ENCODE measurements around the gene AJM1. TPM values are rescaled to one million over a fixed set of nuclear protein-coding genes. Genes with fewer than 3 reads are reported as not detected.
"Not testable (repeated sequence)": the region's sequence is repeated elsewhere in the genome, so short reads cannot be mapped to it uniquely, and the experiment has no call there.

AJM1 gene
- total RNA-seq, 6 experiments from 2014 or later = 1.7 to 2.8 (median 2.6) TPM

- TF ChIP-seq POLR2A (IDR thresholded peaks at IDR 0.05) (no peak), CTCF (IDR thresholded peaks at IDR 0.05) (no peak)
- DNase-seq (peak; percentile 84 to 96 (median 95)), ATAC-seq (peak; percentile 67 to 83 (median 77))
- Histone ChIP-seq H3K27ac (peak overlapping the region in 2 of 3 donors; percentile 36 to 51), H3K4me3 (no peak overlapping the region), H3K36me3 (no peaks in the 10 kb centered on the region), H3K4me1 (peaks cover 0 to 28% (median 6%) of the 10 kb centered on the region in 4 donors), H3K27me3 (no peaks in the 10 kb centered on the region), H3K9me3 (no peaks in the 10 kb centered on the region)
- intact Hi-C loops (cut with DNase I) = no loop called here
- WGBS (ENCODE audit: insufficient coverage, low coverage, low lambda C conversion rate, missing lambda C conversion rate) = 11% methylated on average over 6 of the region's 28 CpGs
Observed at GRCh38 chr9:136840877-136841645, 1.2 kb upstream of the AJM1 start.

GRCh38 chr9:136841646-136842379, 465 bp upstream of the AJM1 start:
- Histone ChIP-seq H3K4me3 (peak overlapping the region in 1 of 3 donors; percentile 44), H3K4me1 (peaks cover 0 to 28% (median 6%) of the 10 kb centered on the region in 4 donors), H3K27ac (peak overlapping the region in 1 of 3 donors; percentile 51)
- peak in 1 of 4 donors; percentile 0 for ATAC-seq
- intact Hi-C loops (cut with DNase I); H3K27me3 ChIP-seq; H3K36me3 ChIP-seq; DNase-seq; H3K9me3 ChIP-seq: not testable (repeated sequence)
- WGBS (ENCODE audit: insufficient coverage, low coverage, low lambda C conversion rate, missing lambda C conversion rate) = 64% methylated on average over 3 of the region's 16 CpGs

- 3% methylated on average over 8 of the region's 21 CpGs for WGBS (ENCODE audit: insufficient coverage, low coverage, low lambda C conversion rate, missing lambda C conversion rate)
- H3K27me3 ChIP-seq; H3K4me3 ChIP-seq; H3K9me3 ChIP-seq; DNase-seq; intact Hi-C loops (cut with DNase I); H3K36me3 ChIP-seq; H3K27ac ChIP-seq: not testable (repeated sequence)
- H3K4me1 ChIP-seq = peaks cover 0 to 28% (median 6%) of the 10 kb centered on the region in 4 donors
- ATAC-seq = peak in 1 of 4 donors; percentile 0
Observed at GRCh38 chr9:136843159-136843800, 1.0 kb downstream of the AJM1 start.

GRCh38 chr9:136843801-136844740, 1.8 kb downstream of the AJM1 start:
- intact Hi-C loops (cut with DNase I); DNase-seq; H3K27me3 ChIP-seq; H3K4me3 ChIP-seq; H3K27ac ChIP-seq; H3K9me3 ChIP-seq; H3K36me3 ChIP-seq: not testable (repeated sequence)
- TF ChIP-seq CTCF (IDR thresholded peaks at IDR 0.05) = peak; percentile 47 to 68 (median 66)
- peaks cover 0 to 28% (median 6%) of the 10 kb centered on the region in 4 donors for H3K4me1 ChIP-seq
- peak in 1 of 4 donors; percentile 1 for ATAC-seq
- WGBS (ENCODE audit: insufficient coverage, low coverage, low lambda C conversion rate, missing lambda C conversion rate) = no CpG with 5 or more reads among the region's 99 CpGs
